Posterior vena cava (tissue), 2 donors: ENCODE data around the gene RUNX2. TPM values are rescaled to one million over a fixed set of nuclear protein-coding genes. Genes with fewer than 3 reads are reported as not detected.

ENCODE experiments used
- DNase-seq: peaks from one replicate; pipeline ENCODE4 v3.0.0-alpha.2; 2020; ENCODE audit warnings: low spot score
- intact Hi-C, 2 donors: fragments of 100-400 bp; cut with DNase I; formaldehyde crosslinking; loops; one replicate each; pipeline versions ENCODE4 v1.14.1 to v1.14.2; 2022 to 2023
- total RNA-seq, 2 donors: library from RNA; stranded (reverse); fragmentation: NEBNext Ultra II Directional; extraction: Animal tissue kit (Norgen Biotek cat#: 25700); gene quantifications; one replicate each; pipeline ENCODE4 v1.2.1, GENCODE V29; 2021
- donor health status: DM: yes; HTN: yes; CAD: no.
- donor health status: DM: yes; HTN: yes; CAD: no.

The RUNX2 gene
- total RNA-seq, 2 donors from 2014 or later, result 0.83 to 1.00 TPM

- intact Hi-C loops, result no loop called here
- no peak for DNase-seq
Observed at GRCh38 chr6:45493761-45494160, 165.6 kb downstream of the RUNX2 start.

- DNase-seq, result no peak
- intact Hi-C loops, result no loop called here
Observed at GRCh38 chr6:45494416-45495135, 166.4 kb downstream of the RUNX2 start.

GRCh38 chr6:45495429-45496084, 167.4 kb downstream of the RUNX2 start:
- intact Hi-C loops, result no loop called here
- DNase-seq, result no peak

GRCh38 chr6:45496085-45496433, 167.9 kb downstream of the RUNX2 start:
- intact Hi-C loops, result no loop called here
- no peak for DNase-seq

GRCh38 chr6:45498591-45498990, 170.5 kb downstream of the RUNX2 start:
- intact Hi-C loops, result no loop called here
- no peak for DNase-seq

GRCh38 chr6:45500924-45501816, 173.0 kb downstream of the RUNX2 start:
- DNase-seq, result no peak
- intact Hi-C loops, result no loop called here

GRCh38 chr6:45502456-45502855, 174.3 kb downstream of the RUNX2 start:
- intact Hi-C loops, result no loop called here
- no peak for DNase-seq

GRCh38 chr6:45504947-45505346, 176.8 kb downstream of the RUNX2 start:
- intact Hi-C loops, result no loop called here
- no peak for DNase-seq

- intact Hi-C loops, result no loop called here
- DNase-seq, result no peak
Observed at GRCh38 chr6:45505470-45505869, 177.3 kb downstream of the RUNX2 start.

GRCh38 chr6:45507186-45507585, 179.1 kb downstream of the RUNX2 start:
- DNase-seq, result no peak
- intact Hi-C loops, result no loop called here

- intact Hi-C loops, result no loop called here
- DNase-seq, result no peak
Observed at GRCh38 chr6:45509426-45509825, 181.3 kb downstream of the RUNX2 start.

- intact Hi-C loops, result no loop called here
- DNase-seq, result no peak
Observed at GRCh38 chr6:45512717-45513116, 184.6 kb downstream of the RUNX2 start.

- DNase-seq, result no peak
- intact Hi-C loops, result no loop called here
Observed at GRCh38 chr6:45513213-45513618, 185.1 kb downstream of the RUNX2 start.

- intact Hi-C loops, result no loop called here
- no peak for DNase-seq
Observed at GRCh38 chr6:45513843-45514242, 185.7 kb downstream of the RUNX2 start.

GRCh38 chr6:45514454-45515230, 186.5 kb downstream of the RUNX2 start:
- no peak for DNase-seq
- intact Hi-C loops, result no loop called here

- intact Hi-C loops, result no loop called here
- DNase-seq, result no peak
Observed at GRCh38 chr6:45518013-45518720, 190.0 kb downstream of the RUNX2 start.

- intact Hi-C loops, result no loop called here
- no peak for DNase-seq
Observed at GRCh38 chr6:45521226-45521625, 193.1 kb downstream of the RUNX2 start.

- intact Hi-C loops, result no loop called here
Observed at GRCh38 chr6:45522486-45522885, 194.4 kb downstream of the RUNX2 start.

GRCh38 chr6:45527210-45527609, 199.1 kb downstream of the RUNX2 start:
- intact Hi-C loops, result no loop called here
- no peak for DNase-seq

More at GRCh38 chr6:45522486-45522885, 194.4 kb downstream of the RUNX2 start:
- no peak for DNase-seq
